CD4-positive, alpha-beta T cell treated with Interleukin-2 at 100 ng/mL for 4 hours (primary cell): ENCODE data around the gene IPPK.
A peak's percentile ranks its signal among the peaks of the same experiment; 100 is the strongest.
"Not testable (repeated sequence)": the region's sequence is repeated elsewhere in the genome, so short reads cannot be mapped to it uniquely, and the experiment has no call there.

ENCODE experiments used
- DNase-seq: peaks from one replicate; pipeline ENCODE4 v3.0.0-alpha.2; 2020; ENCODE audit warnings: low spot score

The IPPK gene

GRCh38 chr9:92638621-92639101, 31.3 kb downstream of the IPPK start:
- DNase-seq, result no peak

GRCh38 chr9:92637886-92638620, 31.9 kb downstream of the IPPK start:
- DNase-seq, result no peak

DNA sequence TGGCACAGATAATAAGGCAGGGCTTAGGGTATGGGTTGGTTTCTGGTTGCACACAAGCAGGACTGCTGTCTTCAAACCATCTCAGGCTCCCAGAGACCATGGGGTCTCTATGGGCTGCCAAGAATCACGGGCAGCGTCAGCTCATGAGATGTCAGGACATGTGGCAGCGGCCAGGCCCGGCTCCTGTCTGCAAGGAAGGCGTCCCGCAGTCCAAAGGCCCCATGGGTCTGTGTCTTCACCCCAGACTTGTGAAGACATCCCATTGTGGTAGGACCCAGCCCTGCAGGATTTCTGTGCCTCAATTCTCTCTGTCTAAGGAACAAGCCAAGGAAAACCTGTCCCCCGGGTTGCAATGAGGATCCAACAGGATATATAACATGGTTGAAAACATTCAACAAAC, 32.6 kb downstream of the IPPK start:
- no peak for DNase-seq

- no peak for DNase-seq
Measured at GRCh38 chr9:92636627-92637026, 33.3 kb downstream of the IPPK start.

- no peak for DNase-seq
Measured at GRCh38 chr9:92635760-92636159, 34.2 kb downstream of the IPPK start.

- DNase-seq, result peak; percentile 48
Measured at GRCh38 chr9:92634712-92635605, 35.0 kb downstream of the IPPK start.

DNA sequence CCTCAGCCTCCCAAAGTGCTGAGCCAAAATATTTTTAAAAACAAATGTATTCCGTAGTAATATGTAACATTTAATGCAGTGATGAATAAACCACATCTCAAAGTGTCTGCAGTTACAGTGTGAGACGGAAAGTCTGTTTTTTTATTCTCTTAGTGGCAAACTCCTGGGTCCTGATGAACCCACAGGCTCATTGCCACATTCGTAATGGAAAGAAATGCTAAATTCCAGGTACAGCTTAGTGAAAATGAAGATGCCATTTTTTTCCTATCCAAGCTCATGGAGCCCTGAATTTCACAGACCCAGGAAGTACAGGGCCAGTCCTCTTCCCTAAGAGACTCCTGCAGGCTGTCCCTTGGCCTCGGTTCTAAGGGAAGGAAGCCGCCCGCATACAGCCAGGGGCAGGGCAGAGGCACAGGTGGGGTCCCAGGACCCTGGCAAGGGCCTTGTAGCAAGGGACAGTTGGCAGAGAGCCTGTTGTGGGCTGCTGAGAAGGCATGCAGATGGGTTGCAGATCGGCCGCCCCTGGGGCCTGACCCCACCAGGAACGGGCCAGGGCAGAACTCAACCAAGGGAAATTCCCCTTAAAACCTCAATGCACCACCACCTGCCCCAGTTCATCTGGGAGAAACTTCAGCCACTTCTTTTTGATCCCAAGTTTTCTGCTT, 36.2 kb downstream of the IPPK start:
- DNase-seq, result no peak

DNA sequence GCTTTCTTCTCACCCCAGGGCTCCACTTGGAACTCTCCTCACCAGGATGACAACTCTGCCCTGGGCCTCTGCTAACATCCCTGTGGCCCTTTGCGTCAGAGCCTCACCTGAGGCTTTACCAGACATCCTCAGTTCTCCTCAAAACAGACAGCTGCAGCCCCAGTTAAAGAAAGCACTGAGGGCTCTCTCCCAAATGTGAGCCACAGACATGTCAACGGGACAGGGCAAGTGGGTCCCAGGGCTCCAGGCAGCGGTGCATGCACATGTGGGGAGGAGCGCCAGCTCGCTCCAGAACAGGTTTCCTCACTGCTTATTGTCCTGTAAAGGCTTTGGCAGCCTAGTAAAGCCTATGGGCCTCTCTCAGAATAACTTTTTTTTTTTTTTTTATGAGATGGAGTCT, 37.3 kb downstream of the IPPK start:
- no peak for DNase-seq

GRCh38 chr9:92631452-92632343, 38.2 kb downstream of the IPPK start:
- no peak for DNase-seq

DNA sequence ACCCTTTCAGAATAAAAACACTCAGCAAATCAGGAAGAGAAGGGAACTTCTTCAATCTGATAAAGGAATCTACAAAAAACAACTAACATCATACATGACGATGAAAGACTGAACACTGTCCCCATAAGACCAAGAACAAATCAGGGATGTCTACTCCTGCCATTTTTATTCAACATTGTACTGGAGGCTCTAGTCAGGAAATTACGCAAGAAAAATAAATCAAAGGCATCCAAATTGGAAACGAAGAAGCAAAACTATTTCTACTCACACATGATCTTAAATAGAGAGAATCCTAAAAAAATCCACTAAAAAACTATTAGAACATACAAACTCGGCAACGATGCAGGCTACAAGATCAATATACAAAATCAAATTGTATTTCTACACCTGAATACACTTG, 42.3 kb downstream of the IPPK start:
- no peak for DNase-seq

- DNase-seq, result no peak
Measured at GRCh38 chr9:92626484-92626883, 43.4 kb downstream of the IPPK start.

GRCh38 chr9:92623936-92624335, 46.0 kb downstream of the IPPK start:
- DNase-seq, result not testable (repeated sequence)

GRCh38 chr9:92620845-92621244, 49.1 kb downstream of the IPPK start:
- DNase-seq, result no peak

GRCh38 chr9:92619601-92620300, 50.2 kb downstream of the IPPK start:
- DNase-seq, result no peak

- DNase-seq, result no peak
Measured at GRCh38 chr9:92618633-92619225, 51.2 kb downstream of the IPPK start.

- no peak for DNase-seq
Measured at GRCh38 chr9:92617951-92618510, 51.9 kb downstream of the IPPK start.

DNA sequence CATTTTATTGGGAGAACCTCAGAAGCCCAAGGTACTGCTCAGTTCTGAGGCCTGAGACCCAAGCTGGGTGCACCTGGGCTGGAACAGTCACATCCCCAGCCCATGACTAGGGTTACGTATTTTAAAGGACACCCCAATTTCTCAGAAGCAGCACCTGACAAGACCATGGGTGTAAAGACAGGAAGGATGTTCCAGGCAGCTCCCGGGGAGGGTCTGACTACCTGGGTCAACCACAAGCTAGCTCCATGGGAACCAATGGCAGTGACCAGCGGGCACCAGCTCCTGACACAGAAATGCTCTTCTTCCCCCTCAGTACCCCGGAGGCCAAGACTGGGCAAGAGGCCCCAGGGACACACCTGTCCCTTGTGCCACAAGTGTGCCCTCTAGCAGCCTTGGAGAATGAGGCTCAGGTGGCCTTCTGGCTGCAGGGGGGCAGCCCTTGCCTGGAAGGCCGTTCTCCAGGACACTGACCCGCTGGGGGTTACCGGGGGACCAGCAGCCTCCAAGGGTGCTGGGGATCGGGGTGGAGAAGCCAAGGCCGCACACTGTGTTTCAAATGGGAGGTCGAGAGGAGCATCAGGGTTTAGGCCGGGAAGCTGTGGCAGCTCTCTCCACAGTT, 52.6 kb downstream of the IPPK start:
- no peak for DNase-seq

GRCh38 chr9:92616655-92617111, 53.2 kb downstream of the IPPK start:
- DNase-seq, result no peak

DNA sequence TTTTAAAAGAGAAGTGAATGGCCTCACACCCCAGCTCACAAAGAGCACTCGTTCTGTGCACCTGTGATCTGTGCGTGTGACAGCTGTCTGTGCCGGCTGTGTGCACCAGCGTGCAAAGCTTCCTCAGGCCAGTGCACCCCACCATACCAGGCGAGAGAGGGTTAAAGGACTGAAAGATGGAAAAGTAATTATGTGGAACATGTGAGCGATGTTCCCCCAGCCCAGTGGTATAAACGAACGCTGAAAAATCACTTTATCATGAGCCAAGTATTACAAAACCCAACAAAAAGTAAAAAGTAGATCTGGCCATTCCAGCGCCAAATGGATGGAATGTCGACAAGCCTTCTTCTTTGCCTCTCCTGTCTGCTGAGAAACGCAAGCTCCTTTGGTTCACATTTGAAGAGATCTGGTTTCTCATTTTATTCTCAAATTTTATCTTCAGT, 53.7 kb downstream of the IPPK start:
- DNase-seq, result no peak

GRCh38 chr9:92615790-92616189, 54.1 kb downstream of the IPPK start:
- DNase-seq, result no peak
